GM19463 (cell line): ENCODE data around the gene EPHA6.

Source experiments
- ATAC-seq: cut with Tn5 transposase; IDR thresholded peaks from one replicate; pipeline ENCODE4 v1.9.1; 2021; ENCODE audit warnings: mild to moderate bottlenecking, moderate library complexity; ENCODE audit not compliant: unreplicated experiment

Gene EPHA6

GRCh38 chr3:97138914-97139541 lies 324.6 kb downstream of the EPHA6 start:
- peak; percentile 45 for ATAC-seq

DNA sequence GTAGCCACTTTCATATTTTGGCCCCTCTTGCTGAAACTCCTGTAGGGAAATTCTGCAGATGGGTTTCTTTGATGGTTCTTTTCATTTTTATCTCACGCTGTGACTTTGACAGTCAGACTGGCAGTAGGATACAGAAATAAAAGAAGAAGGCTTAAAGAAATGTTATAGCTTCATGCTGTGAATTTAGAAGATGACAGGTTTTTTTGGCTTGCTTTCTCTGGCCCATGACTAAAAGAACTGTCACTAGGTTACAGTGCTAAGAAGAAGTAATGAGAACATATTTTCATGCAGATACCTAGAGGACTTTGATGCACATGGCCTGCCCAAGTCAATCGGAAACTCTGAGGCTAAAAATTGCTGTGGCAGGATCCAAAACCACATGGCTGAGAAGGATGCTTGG lies 334.5 kb downstream of the EPHA6 start:
- ATAC-seq = no peak

GRCh38 chr3:97161169-97161568 lies 346.8 kb downstream of the EPHA6 start:
- ATAC-seq = no peak

GRCh38 chr3:97177242-97177641 lies 362.8 kb downstream of the EPHA6 start:
- ATAC-seq = no peak

- ATAC-seq = no peak
These were observed 367.3 kb downstream of the EPHA6 start for GRCh38 chr3:97181704-97182103.

GRCh38 chr3:97187771-97188170 lies 373.4 kb downstream of the EPHA6 start:
- no peak for ATAC-seq

GRCh38 chr3:97189835-97190234 lies 375.4 kb downstream of the EPHA6 start:
- no peak for ATAC-seq

GRCh38 chr3:97197083-97197482 lies 382.7 kb downstream of the EPHA6 start:
- no peak for ATAC-seq

- ATAC-seq = no peak
These were observed 383.4 kb downstream of the EPHA6 start for GRCh38 chr3:97197830-97198229.

GRCh38 chr3:97200387-97200786 lies 386.0 kb downstream of the EPHA6 start:
- no peak for ATAC-seq

- ATAC-seq = no peak
These were observed 387.4 kb downstream of the EPHA6 start for GRCh38 chr3:97201814-97202213.

GRCh38 chr3:97228966-97229365 lies 414.6 kb downstream of the EPHA6 start:
- no peak for ATAC-seq

DNA sequence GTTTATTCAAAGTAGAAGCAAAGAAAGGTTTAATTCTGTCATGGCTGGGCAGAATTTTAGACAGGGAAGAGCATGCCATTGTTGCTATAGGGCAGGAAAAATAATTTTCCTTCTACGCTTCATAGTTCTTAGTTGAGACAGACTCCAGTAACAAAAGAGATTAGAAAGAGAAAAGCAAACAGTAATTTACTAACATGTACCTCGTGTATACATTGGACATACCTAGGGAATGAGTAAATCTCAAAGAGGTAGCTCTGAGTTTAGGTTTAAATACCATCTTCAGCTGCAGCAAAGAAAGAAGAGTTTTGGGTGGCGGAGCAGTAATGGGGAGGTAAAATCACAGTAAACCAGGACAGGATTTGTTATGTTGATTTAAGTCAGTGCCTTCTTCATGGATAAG lies 416.1 kb downstream of the EPHA6 start:
- no peak for ATAC-seq

- ATAC-seq = no peak
These were observed 418.1 kb downstream of the EPHA6 start for GRCh38 chr3:97232393-97233034.

- ATAC-seq = no peak
These were observed 420.8 kb downstream of the EPHA6 start for GRCh38 chr3:97235179-97235578.

DNA sequence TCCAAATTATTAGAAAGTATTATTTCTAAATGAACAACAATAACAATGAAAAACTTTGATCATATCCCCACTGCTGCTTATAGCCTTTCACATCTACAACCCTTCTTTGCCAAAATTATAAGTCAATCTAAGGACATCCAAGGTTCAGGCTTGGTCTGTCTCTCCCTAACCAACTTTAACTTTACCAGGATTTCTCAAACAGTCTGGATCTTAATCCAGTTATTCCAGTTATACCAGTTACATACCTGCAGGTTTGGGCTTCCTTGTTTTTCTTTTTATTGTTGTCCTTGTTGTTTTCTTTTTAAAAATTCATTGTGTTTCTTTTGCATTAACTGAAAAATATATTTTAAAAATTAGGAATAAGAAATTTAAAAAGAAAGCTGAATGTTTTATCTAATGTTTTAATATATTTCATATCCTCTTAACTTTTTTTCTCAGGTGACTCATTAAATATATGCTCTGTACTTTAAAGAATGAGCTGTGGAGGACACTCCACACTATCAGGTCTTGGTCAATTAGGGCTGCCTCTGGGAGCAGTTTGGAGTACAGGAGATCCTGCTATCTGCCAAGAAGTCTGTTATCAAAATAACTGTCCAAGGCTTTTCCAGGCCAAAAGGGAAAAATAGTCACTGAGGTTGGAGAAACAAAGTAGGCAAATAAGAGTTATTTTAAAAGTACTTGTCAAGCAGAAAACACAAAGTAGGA lies 421.4 kb downstream of the EPHA6 start:
- no peak for ATAC-seq

DNA sequence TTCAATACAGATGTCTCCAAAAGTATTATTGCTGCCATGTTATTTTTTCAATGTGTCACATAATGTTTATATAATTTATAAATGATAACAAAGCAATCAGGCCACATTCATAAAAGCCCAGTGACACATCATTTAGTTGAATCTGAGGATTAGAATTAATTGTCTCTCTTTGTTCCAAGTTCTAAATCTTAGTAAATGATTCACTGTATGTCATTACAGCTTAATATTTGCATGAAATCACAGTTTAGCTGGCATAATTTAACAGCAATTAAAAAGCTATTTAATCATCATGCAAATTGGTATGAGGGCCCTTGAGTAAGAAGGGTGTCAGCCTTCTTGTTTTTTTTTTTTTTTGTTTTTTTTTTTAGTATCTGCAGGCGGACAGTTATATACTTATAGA lies 427.0 kb downstream of the EPHA6 start:
- no peak for ATAC-seq

DNA sequence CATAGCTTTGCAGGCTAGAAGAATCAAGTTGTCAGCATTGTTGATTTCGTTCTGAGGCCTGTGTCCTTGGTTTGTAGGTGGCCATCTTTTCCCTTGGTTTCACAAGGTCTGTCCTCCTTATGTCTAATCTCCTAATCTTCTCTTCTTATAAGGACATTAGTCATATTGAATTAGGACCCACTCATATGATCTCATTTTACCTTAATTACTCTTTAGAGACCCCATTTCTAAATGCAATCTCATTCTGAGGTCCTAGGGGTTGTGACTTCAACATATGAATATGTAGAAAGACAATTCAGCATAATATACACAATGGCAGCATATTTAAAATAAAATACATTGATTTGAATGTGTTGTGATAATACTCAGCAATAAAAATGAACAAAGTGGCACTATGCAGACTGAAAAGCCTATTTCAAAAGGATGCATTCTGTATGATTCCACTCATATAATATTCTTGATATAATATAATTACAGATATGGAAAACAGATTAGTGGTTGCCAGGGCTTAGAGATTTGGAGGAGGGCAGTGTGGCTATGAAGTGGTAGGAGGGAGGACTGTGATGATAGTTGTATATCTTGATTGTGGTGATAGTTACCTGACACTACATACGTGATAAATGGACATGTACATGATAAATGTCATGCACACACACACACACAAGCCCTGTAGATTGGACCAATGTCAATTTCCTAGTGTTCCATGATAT lies 431.0 kb downstream of the EPHA6 start:
- no peak for ATAC-seq

DNA sequence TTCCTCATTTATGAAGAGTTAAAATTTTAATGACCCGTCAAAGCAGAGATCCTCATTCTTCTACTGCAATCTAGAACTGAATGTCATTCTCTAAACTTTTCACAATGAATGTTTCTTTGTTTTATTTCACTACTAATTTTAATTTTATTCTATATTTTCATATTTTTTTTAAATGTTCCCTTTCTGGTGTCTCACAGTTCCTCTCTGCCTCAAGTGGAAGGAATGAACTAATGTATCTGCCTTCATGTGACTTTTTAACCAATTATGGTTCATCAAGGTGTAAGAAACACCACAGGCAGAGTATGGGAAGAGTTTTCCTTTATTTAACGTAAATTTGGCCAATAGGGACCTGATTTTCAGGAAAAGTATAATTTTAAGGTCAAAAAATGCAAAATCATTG lies 441.7 kb downstream of the EPHA6 start:
- no peak for ATAC-seq

DNA sequence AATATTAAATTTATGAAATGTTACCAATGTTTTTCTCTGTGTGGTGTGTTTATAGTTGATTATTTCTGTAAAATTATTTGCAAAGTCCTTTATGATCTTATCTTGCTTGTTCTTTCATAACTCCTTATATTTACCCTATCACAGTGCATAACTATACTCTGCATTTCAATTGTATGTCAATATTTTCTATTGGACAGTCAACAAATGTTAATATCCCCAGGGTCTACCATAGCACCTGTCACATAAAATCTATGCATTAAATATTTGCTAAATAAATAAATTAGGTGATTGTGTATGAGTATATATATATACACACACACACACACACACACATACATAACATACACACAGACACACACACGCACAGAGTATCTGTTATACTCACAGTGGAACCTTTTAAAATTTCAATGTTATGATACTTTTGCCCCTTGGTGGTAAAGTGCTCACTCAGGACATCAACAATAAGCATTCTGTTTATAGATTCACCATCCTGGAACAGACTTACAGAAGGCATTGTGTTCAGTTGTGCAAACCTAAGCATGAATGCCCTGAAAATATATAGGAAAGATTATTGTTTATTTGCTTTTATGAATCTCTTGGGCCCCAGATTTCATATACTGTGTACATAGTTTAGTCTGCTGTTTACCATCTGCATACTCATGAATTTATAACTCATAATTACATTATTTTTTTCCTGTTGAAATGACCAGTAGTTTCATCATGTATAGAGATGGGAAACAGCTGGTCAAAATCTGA lies 443.7 kb downstream of the EPHA6 start:
- no peak for ATAC-seq

GRCh38 chr3:97259263-97259662 lies 444.9 kb downstream of the EPHA6 start:
- no peak for ATAC-seq
